Uterus (tissue), 2 donors: ENCODE measurements around the gene NOS1AP.

ENCODE experiments used
- POLR2A ChIP-seq, 2 donors: fragments of 450-650 bp; IDR thresholded peaks; one replicate each; pipeline ENCODE4 v1.6.1; 2016; ENCODE audit warnings: antibody characterized with exemption in 2 of 2, mild to moderate bottlenecking in 1 of 2, moderate library complexity in 1 of 2
- TF ChIP-seq, protein P1 (sequence below), 4 experiments: fragments of 200-600 bp in 2 of 4; fragments of 450-650 bp in 2 of 4; sonication (generic) in 2 of 4; IDR thresholded peaks; one replicate each; pipeline ENCODE4 v1.5.1; 2016 to 2019; ENCODE audit warnings: antibody characterized with exemption in 4 of 4, mild to moderate bottlenecking in 2 of 4, moderate library complexity in 1 of 4

DNA sequence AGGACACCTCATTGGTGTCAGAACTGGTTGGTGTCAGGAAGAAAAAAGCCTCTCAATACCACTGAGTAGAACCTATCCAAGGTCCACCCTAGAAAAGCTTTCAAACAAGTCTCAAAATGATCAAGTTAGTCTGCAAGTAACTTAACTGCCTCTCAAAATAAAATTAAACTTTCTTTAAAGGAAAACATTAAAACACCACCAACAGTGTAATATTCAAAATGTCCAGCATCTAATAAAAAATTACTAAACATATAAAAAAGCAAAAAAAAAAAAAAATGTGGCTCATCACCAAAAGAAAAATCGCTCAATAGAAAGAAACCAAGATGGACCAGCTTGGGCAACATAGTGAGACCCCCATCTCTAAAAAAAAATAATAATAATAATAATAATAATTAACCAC lies 27.1 kb upstream of the NOS1AP start:
- TF ChIP-seq, protein P1, sequence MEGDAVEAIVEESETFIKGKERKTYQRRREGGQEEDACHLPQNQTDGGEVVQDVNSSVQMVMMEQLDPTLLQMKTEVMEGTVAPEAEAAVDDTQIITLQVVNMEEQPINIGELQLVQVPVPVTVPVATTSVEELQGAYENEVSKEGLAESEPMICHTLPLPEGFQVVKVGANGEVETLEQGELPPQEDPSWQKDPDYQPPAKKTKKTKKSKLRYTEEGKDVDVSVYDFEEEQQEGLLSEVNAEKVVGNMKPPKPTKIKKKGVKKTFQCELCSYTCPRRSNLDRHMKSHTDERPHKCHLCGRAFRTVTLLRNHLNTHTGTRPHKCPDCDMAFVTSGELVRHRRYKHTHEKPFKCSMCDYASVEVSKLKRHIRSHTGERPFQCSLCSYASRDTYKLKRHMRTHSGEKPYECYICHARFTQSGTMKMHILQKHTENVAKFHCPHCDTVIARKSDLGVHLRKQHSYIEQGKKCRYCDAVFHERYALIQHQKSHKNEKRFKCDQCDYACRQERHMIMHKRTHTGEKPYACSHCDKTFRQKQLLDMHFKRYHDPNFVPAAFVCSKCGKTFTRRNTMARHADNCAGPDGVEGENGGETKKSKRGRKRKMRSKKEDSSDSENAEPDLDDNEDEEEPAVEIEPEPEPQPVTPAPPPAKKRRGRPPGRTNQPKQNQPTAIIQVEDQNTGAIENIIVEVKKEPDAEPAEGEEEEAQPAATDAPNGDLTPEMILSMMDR (IDR thresholded peaks at IDR 0.05), result no peak
- no peak for TF ChIP-seq POLR2A (IDR thresholded peaks at IDR 0.05)
